Lower leg skin (tissue), 3 donors: Measurements from ENCODE around the gene CFDP1.

Source experiments
- POLR2A ChIP-seq, 2 donors: fragments of 450-650 bp; IDR thresholded peaks; one replicate each; pipeline ENCODE4 v1.6.1; 2016 to 2017; ENCODE audit warnings: antibody characterized with exemption in 2 of 2, mild to moderate bottlenecking in 1 of 2, moderate library complexity in 1 of 2
- TF ChIP-seq, protein P1 (sequence below), 3 donors: fragments of 450-650 bp; IDR thresholded peaks; one replicate each; pipeline ENCODE4 v1.5.1; 2016; ENCODE audit warnings: antibody characterized with exemption in 3 of 3, mild to moderate bottlenecking in 3 of 3, moderate library complexity in 2 of 3

DNA sequence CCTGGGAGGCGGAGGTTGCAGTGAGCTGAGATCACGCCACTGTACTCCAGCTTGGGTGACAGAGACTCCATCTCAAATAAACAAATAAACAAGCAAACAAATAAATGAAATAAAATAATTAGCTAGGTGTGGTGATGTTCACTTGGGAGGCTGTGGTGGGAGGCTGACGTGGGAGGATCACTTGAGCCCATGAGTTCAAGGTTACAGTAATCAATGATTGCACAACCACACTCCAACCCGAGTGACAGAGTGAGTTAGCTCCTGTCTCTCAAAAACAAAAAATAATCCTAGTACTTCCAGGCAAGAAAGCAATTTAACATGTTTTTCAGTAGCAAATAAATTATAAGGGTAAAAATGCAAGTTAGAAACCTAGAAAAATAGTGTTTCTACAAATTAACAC is 26.4 kb downstream of the CFDP1 start:
- no peak for TF ChIP-seq POLR2A (IDR thresholded peaks at IDR 0.05)
- TF ChIP-seq, protein P1, sequence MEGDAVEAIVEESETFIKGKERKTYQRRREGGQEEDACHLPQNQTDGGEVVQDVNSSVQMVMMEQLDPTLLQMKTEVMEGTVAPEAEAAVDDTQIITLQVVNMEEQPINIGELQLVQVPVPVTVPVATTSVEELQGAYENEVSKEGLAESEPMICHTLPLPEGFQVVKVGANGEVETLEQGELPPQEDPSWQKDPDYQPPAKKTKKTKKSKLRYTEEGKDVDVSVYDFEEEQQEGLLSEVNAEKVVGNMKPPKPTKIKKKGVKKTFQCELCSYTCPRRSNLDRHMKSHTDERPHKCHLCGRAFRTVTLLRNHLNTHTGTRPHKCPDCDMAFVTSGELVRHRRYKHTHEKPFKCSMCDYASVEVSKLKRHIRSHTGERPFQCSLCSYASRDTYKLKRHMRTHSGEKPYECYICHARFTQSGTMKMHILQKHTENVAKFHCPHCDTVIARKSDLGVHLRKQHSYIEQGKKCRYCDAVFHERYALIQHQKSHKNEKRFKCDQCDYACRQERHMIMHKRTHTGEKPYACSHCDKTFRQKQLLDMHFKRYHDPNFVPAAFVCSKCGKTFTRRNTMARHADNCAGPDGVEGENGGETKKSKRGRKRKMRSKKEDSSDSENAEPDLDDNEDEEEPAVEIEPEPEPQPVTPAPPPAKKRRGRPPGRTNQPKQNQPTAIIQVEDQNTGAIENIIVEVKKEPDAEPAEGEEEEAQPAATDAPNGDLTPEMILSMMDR (IDR thresholded peaks at IDR 0.05), result no peak
